Kidney tubule cell (primary cell): ENCODE data around the gene KRTAP3-3.

Experiments used
- DNase-seq: peaks from one replicate; pipeline ENCODE4 v3.0.0-alpha.2; 2018; ENCODE audit warnings: low spot score

The KRTAP3-3 gene

DNA sequence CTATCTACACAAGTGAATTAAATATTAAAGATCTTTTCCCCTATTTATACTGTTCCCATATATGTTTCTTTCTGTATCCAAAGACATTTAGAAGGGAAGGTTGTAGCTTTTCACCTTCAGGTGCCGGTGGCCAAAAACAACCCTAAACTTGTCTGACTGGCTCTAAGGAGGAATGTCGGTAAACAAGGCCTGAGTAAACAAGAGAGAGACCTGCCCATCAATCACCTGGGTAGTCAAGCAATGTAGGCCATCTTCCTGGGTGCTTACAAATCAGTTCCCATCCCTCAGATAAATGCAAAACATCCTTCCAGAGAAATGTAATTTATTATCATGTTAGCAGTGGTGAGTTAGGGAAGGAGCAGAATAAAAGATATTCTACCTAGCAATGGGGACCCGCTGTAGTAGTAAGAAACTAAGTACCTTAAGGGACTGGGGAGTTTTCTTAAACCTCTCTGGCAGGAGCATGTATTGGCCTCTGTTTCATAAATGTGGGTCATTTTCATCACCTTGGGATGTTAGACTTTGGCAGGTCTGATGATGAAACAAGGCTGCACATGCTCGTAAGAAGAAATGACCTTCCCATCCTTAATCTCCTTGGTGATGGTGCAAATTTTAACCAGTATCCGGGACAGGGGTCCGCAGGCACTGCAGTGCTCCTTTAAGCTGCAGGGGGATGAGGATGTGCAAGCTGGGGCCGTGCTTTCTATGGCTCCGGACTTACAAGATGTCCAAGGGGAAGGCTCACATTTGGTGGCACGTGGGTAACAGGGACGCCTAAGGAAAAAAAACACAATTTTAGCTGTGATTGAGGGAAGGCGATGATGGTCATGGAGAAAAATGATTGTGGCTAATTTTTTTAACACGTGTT lies 35.6 kb downstream of the KRTAP3-3 start:
- DNase-seq = peak; percentile 58

DNA sequence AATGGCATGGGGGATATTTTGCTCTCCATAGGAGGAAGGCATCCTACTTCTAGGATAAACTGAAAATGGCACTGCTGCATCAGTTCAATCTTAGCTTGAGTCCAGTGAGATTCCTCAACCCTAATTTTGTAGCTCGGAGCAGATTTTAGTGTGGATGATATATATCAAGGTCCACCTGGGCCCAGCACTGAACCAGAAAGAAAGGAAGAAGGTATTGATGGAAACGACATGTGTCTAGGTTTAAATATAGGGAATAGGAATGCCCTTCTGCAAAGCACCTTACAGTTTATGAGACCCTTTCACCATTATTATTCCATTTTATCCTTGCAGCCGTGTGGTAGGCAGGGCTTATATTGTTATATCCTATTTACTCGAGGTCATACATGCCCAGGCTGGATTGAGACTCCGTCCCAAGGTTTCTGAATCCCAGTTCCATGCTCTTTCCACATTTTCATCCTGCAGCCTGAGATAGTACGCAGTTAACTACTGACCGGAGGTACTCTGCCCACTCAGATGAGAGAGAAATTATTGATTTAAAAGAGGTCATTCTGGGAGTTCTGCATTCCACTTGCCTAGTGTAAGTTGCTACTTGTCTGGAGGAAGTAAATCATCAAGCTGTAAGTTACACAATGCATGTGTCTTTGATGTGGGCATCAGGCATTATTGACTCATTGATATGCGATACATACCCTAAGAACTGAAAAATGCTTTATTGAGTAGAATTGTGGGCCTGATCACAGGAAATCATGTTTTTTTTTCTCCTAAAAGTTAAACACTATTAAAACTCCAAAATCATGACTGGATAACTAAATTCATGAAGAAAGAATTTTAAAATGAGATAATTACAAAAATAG lies 37.3 kb downstream of the KRTAP3-3 start:
- peak; percentile 97 for DNase-seq

DNA sequence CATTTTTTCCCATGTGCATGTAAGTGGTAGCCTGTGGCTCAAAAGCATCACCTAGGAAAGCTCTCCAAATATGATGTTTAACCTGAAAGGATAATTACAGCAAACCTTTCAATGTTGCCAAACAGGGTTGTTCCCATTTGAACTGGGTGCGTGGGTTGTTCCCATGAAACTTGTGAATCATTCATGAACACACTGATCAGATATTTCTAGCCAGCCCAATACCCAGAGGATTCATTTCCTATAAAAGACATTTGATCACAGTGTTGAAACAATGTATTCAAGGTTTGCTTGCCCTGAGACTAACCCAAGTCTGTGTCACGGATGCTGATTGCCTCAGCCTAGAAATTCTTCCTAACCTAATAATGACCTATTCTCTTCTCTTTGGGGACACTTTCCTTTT lies 40.1 kb downstream of the KRTAP3-3 start:
- DNase-seq = peak; percentile 96

DNA sequence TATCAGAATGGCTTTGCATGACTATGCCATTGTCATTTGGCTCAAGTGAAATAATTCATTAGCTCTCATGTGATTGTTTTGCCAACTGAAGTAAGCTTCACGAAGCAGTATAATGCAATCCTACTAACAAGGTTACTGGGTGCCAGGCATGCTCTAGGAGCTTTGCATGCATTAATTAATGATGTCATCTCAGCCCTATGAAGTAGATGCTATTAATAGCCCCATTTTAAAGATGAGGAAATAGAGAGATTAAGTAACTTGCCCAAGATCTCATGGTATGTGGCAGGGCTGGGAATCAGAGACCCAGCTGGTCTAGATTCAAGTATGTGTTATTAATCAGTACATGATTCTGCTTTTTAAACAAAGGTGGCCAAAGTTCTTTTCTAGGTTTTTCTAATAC lies 41.3 kb downstream of the KRTAP3-3 start:
- peak; percentile 96 for DNase-seq

DNA sequence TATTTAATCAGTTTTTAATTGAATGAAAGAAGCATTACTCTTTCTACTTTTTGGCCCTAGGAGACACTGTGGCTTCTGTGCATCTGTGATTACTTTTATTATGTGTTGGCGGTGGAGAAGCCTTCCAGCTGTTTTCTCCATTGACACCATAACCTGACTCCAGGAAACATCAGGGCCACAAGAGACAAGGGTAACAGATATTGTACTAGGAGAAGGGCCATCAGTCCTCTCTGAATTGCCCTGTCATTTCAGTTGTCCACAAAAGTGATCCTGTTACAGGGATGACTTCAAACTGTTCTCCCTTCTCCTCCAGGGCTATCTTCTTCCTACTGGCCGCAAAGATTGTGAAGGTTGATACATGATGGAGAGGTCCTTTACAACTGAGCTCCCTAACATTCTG lies 41.8 kb downstream of the KRTAP3-3 start:
- no peak for DNase-seq

DNA sequence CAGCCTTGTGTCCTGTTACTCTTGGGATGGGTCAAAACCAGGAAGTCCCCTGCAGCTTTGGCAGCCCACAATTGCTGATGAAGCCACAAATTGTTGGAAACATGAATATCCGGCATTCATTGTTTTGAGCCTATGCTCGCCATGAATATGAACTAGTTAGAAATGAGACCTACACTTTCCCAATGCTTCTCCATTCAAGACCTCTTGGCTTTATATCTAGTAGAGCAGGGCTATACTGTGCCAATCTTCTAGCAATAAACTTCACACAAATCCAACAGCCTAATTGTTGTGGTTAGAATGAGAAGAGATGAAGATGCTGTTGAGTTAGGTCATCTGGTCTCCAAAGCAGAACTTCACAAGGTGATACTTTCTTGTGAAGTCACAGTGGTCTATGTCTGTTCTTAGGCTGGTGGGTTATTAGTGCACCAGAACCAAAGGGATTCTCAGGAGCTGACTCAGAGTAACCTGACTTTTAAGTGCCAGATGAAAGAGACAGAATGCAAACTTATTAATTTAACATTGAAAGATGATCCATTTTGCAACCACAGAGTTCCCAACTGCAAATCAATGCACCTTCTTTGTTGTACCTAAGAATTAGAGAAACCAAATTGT lies 42.8 kb downstream of the KRTAP3-3 start:
- DNase-seq = peak; percentile 76

DNA sequence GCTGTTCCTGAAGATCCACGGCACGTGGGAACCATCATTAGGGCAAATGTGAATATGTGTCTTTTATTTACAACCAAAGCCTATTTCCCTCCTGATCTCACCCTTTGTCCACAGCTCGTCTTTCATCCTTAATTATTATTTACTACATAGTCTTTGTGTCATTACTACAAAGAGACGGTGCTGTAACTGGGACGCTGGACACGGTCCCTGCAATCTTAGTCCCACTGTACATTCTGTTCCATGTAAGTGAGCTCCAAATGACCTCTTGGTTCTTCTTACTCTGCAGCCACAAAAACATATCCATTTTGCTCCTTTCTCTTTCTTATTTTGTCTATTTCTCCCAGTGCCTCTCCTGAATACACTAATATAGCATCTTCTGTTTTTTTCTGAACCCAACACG lies 43.8 kb downstream of the KRTAP3-3 start:
- no peak for DNase-seq

DNA sequence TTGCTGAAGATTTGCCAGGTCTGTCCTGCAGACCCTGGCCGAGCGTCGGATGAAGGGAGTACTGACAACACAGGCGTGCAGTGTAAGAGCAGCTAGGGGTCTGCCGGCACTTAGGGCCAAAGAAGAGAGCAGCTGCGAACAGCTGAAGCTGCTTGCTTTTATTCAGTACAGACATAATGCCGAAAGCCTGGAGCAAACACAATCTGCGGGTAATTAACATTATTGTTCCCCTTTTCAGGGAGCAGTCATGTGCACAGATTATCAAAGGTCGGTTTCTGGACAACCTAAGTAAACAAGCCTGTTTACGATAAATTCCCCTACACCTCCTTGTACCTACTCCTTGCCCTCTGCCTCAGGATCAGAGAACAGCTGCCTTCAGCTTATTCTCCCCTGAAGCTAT lies 44.5 kb downstream of the KRTAP3-3 start:
- no peak for DNase-seq

DNA sequence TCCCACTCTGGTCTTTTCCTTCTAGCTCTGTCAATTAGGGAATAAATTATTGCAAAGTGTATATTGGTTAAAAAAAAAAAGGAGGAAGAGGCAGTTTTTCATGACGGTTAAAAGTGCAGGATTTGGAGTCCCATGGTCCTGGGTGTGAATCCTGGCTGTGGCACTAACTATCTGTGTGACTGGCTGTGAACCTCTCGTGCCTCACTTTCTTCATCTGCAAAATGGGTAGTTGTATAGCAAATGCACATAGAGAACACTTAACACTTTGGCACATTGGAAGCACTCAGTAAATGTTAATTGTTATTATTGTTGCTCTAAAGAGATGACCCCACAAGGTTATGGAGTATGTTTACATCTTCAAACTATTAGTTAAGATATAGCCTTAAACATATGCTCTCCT lies 46.0 kb downstream of the KRTAP3-3 start:
- DNase-seq = no peak

DNA sequence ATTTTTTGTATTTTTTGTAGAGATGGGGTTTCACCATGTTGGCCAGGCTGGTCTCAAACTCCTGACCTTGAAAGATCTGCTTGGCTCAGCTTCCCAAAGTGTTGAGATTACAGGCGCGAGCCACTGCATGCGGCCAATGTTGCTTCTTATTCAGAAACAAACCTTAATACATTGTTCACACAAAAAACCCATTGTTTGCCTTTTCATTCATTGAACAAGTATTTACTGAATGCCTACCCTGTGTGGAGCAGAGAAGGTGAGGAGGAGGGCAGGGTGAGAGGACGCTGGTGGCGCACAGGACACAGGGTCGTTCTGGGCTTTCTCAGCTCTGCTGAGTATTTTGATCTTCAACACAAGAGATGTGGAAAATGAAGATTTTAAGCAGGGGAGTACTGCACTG lies 48.5 kb downstream of the KRTAP3-3 start:
- DNase-seq = no peak

DNA sequence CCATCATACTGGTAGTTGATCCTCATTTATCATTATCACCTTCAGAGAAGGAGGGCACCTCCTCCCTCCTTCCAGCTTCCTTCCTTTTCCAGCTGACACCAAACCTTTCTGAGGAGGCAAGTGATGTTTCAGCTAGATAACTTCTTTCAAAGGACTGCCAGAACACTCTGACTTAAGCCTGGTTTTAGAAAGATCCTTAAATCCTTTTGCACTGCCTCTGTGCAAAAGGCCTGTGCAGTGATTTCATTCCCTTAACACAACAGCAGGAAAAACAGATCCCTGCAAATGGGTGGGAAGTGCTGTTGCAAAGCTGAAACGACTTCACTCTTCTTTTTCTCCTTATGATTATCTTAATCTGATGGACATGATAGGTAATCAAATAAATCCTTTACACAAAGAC lies 49.4 kb downstream of the KRTAP3-3 start:
- no peak for DNase-seq
